K562 treated with DMSO at 1 percent for 12 hours (cell line): ENCODE data around the gene SYNPO. TPM values are rescaled to one million over a fixed set of nuclear protein-coding genes. Genes with fewer than 3 reads are reported as not detected.

Experiments
- total RNA-seq: library from RNA; unstranded; fragments of 300-600 nt; gene quantifications from 2 replicates; pipeline ENCODE4 v1.2.3, GENCODE V29; 2022; ENCODE audit not compliant: insufficient read depth

The SYNPO gene, protein sequence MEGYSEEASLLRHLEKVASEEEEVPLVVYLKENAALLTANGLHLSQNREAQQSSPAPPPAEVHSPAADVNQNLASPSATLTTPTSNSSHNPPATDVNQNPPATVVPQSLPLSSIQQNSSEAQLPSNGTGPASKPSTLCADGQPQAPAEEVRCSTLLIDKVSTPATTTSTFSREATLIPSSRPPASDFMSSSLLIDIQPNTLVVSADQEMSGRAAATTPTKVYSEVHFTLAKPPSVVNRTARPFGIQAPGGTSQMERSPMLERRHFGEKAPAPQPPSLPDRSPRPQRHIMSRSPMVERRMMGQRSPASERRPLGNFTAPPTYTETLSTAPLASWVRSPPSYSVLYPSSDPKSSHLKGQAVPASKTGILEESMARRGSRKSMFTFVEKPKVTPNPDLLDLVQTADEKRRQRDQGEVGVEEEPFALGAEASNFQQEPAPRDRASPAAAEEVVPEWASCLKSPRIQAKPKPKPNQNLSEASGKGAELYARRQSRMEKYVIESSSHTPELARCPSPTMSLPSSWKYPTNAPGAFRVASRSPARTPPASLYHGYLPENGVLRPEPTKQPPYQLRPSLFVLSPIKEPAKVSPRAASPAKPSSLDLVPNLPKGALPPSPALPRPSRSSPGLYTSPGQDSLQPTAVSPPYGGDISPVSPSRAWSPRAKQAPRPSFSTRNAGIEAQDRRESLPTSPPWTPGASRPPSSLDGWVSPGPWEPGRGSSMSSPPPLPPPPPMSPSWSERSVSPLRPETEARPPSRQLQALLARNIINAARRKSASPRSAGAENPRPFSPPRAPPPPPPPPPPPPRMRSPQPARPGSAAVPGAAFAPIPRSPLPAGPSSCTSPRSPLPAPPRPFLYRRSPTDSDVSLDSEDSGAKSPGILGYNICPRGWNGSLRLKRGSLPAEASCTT
- total RNA-seq = 0.18 and 0.85 TPM in 2 replicates

DNA sequence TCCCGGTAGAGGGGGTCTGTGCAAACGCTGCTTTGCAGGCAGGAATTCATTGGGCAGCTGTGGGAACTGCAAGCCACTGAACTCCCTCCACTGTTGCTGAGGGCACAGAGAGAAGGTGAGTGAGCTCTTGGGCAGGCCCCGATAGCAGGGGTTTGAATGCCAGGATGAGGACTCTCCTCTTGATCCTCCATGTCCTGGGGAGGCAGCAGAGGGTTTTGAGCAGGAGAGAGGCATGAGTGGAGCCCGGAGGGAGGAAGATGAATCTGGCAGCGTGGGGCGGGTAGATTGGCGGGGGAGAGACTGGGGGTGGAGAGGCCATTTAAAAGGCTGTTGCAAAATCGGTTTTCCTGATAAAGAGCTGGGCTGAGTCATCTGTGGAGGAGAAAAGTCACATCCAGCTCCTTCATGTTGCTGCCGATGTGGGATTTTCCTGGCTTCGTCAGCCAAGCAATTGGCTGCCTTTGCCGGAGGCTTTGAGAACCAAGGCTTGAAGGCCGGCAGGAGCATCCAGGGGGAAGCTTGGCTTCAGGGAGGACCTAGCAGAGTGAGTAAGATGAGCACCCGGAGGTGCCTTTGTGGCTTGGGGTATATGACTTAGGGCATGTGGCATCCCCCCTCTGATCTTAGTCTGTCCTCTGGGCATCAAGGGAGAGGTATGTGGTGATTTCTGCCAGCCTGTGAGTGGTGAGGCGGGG, at the start of gene SYNPO:
Gene SYNPO, plus strand, starts transcription at position 350 of the 695 bp plus-strand sequence. CDS start 7,616 bp downstream, outside the sequence.

GRCh38 chr5:150661086-150661485, 20.6 kb downstream of the SYNPO start, which contains the start of gene MYOZ3:
TSS of gene MYOZ3 (plus strand) at chr5:150661251. CDS start at chr5:150662942, 1,691 bp downstream.

DNA sequence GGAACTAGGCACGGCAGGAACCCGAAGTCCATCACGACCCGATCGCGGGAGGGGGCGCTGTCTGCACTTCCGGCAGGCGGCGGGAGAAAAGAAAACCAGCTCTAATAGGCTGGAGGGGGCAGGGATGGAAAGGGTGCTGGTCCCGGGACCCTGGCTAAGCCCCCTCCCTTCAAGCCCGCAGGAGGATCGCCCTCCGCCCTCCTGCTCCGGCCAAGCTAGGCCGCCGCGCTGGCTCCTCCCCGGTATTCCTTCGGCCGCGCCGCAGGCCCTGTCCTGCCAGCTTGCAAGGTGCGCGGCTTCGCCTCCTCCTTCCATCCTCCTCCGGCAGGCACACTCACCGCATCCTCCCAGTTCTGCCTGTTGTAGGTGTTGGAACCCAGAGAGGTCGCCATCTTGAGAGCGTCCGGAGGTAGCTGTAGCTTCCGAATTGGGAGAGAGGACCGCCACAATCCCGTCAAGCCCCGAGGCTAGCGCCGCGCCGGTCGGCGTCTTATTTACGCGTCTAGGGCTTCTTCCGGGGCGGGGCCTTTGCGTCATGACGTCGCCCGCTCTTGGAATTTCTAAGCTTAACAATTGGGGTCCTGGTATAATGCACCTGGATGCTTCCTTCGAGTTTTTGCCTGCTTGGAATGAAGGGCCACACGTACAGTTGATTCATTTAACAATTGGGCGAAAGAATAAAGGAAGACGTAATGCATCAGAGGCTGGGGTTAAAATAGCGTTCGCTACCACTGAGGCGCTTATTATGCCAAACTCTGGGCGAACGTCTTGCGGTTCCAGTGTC, 60.3 kb downstream of the SYNPO start, which contains the start of gene RBM22:
Gene RBM22, minus strand, starts transcription at position 469 of the 784 bp plus-strand sequence. Its CDS starts 77 bp downstream, at position 392.

Other genes starting within 250 kb of the SYNPO start
- gene CD74, start 227.8 kb upstream of the SYNPO start, total RNA-seq = 1.0 and 6.4 TPM in 2 replicates
- gene RPS14, start 190.9 kb upstream of the SYNPO start, total RNA-seq = 6,591 and 10,809 TPM in 2 replicates
- gene NDST1, start 132.5 kb upstream of the SYNPO start, total RNA-seq = 4.2 and 24.5 TPM in 2 replicates
- gene MYOZ3, start 20.6 kb downstream of the SYNPO start, total RNA-seq = 0.17 TPM in 1 of 2 replicates, not detected in the other
- 35.4 and 80.2 TPM in 2 replicates for gene RBM22, start 60.4 kb downstream of the SYNPO start, total RNA-seq
- gene DCTN4, start 118.4 kb downstream of the SYNPO start, total RNA-seq = 15.7 and 51.6 TPM in 2 replicates
- gene SMIM3, start 138.1 kb downstream of the SYNPO start, total RNA-seq = 60.0 and 66.2 TPM in 2 replicates
- not detected in 2 replicates for gene IRGM, start 205.9 kb downstream of the SYNPO start, total RNA-seq